Osteocyte (in vitro differentiated cells): ENCODE results near the gene CCHCR1. TPM values are rescaled to one million over a fixed set of nuclear protein-coding genes. Genes with fewer than 3 reads are reported as not detected.
"Not testable (repeated sequence)": the region's sequence is repeated elsewhere in the genome, so short reads cannot be mapped to it uniquely, and the experiment has no call there.

Experiments used
- DNase-seq: peaks from one replicate; pipeline ENCODE4 v3.0.0; 2021; ENCODE audit warnings: mixed read lengths; ENCODE audit not compliant: unreplicated experiment; ENCODE audit errors: extremely low spot score
- H3K27ac Mint-ChIP-seq: one replicate; pipeline ENCODE4 v1.8.0; 2021; ENCODE audit warnings: mild to moderate bottlenecking, mixed read lengths; ENCODE audit not compliant: unreplicated experiment
- H3K27me3 Mint-ChIP-seq: one replicate; pipeline ENCODE4 v1.8.0; 2021; ENCODE audit warnings: mixed read lengths; ENCODE audit not compliant: unreplicated experiment
- H3K36me3 Mint-ChIP-seq: one replicate; pipeline ENCODE4 v1.8.0; 2021; ENCODE audit warnings: mixed read lengths; ENCODE audit not compliant: unreplicated experiment
- H3K4me1 Mint-ChIP-seq: one replicate; pipeline ENCODE4 v1.8.0; 2021; ENCODE audit warnings: mixed read lengths; ENCODE audit not compliant: unreplicated experiment
- H3K4me3 Mint-ChIP-seq: one replicate; pipeline ENCODE4 v1.8.0; 2021; ENCODE audit warnings: mild to moderate bottlenecking, moderate library complexity, mixed read lengths; ENCODE audit not compliant: unreplicated experiment
- H3K9me3 Mint-ChIP-seq: one replicate; pipeline ENCODE4 v1.8.0; 2021; ENCODE audit warnings: mixed read lengths; ENCODE audit not compliant: unreplicated experiment
- total RNA-seq: library from RNA; stranded (reverse); gene quantifications from 2 replicates; pipeline ENCODE4 v1.2.1, GENCODE V29; 2021
- TF ChIP-seq, protein P1 (sequence below): fragments of 200-600 bp; sonication (generic); IDR thresholded peaks from 2 replicates; pipeline ENCODE4 v1.5.0; 2021; ENCODE audit warnings: antibody characterized with exemption, mild to moderate bottlenecking, moderate library complexity

The CCHCR1 gene
- total RNA-seq, 1 donor from 2014 or later, result 19.0 TPM

- no peak overlapping the region for H3K27ac Mint-ChIP-seq
Observed at GRCh38 chr6:31173406-31173805, 15.8 kb upstream of the CCHCR1 start.

GRCh38 chr6:31172973-31173384, 15.4 kb upstream of the CCHCR1 start:
- H3K9me3 Mint-ChIP-seq, result no peaks in the 10 kb centered on the region
- no peak overlapping the region for H3K27ac Mint-ChIP-seq
- DNase-seq, result no peak
- no peaks in the 10 kb centered on the region for H3K27me3 Mint-ChIP-seq
- H3K36me3 Mint-ChIP-seq, result no peaks in the 10 kb centered on the region
- no peaks in the 10 kb centered on the region for H3K4me1 Mint-ChIP-seq
- H3K4me3 Mint-ChIP-seq, result no peak overlapping the region
- TF ChIP-seq, protein P1, sequence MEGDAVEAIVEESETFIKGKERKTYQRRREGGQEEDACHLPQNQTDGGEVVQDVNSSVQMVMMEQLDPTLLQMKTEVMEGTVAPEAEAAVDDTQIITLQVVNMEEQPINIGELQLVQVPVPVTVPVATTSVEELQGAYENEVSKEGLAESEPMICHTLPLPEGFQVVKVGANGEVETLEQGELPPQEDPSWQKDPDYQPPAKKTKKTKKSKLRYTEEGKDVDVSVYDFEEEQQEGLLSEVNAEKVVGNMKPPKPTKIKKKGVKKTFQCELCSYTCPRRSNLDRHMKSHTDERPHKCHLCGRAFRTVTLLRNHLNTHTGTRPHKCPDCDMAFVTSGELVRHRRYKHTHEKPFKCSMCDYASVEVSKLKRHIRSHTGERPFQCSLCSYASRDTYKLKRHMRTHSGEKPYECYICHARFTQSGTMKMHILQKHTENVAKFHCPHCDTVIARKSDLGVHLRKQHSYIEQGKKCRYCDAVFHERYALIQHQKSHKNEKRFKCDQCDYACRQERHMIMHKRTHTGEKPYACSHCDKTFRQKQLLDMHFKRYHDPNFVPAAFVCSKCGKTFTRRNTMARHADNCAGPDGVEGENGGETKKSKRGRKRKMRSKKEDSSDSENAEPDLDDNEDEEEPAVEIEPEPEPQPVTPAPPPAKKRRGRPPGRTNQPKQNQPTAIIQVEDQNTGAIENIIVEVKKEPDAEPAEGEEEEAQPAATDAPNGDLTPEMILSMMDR, result no peak

More at GRCh38 chr6:31173406-31173805, 15.8 kb upstream of the CCHCR1 start:
- TF ChIP-seq, protein P1, result no peak
- H3K4me3 Mint-ChIP-seq, result no peak overlapping the region
- no peaks in the 10 kb centered on the region for H3K4me1 Mint-ChIP-seq
- no peak for DNase-seq
- H3K27me3 Mint-ChIP-seq, result no peaks in the 10 kb centered on the region
- H3K36me3 Mint-ChIP-seq, result no peaks in the 10 kb centered on the region
- H3K9me3 Mint-ChIP-seq, result no peaks in the 10 kb centered on the region

- Mint-ChIP-seq H3K4me3 (no peak overlapping the region), H3K27ac (no peak overlapping the region), H3K9me3 (no peaks in the 10 kb centered on the region), H3K4me1 (no peaks in the 10 kb centered on the region), H3K27me3 (no peaks in the 10 kb centered on the region), H3K36me3 (no peaks in the 10 kb centered on the region)
- DNase-seq, result no peak
- TF ChIP-seq, protein P1, result no peak
Observed at GRCh38 chr6:31171931-31172905, 14.6 kb upstream of the CCHCR1 start.

- H3K36me3 Mint-ChIP-seq, result peaks cover under 1% of the 10 kb centered on the region
- H3K4me3 Mint-ChIP-seq, result no peak overlapping the region
- no peaks in the 10 kb centered on the region for H3K9me3 Mint-ChIP-seq
- no peaks in the 10 kb centered on the region for H3K27me3 Mint-ChIP-seq
- no peaks in the 10 kb centered on the region for H3K4me1 Mint-ChIP-seq
- TF ChIP-seq, protein P1, result no peak
- no peak overlapping the region for H3K27ac Mint-ChIP-seq
- DNase-seq, result no peak
Observed at GRCh38 chr6:31170987-31171671, 13.5 kb upstream of the CCHCR1 start.

GRCh38 chr6:31170600-31170881, 12.9 kb upstream of the CCHCR1 start, which contains the start of gene POU5F1:
Gene POU5F1, minus strand, starts transcription at chr6:31170682. Its CDS starts 62 bp downstream, at chr6:31170620.
- Mint-ChIP-seq H3K4me3 (no peak within 1 kb of the TSS), H3K36me3 (peaks cover 2% of the 10 kb centered on the region), H3K9me3 (no peaks in the 10 kb centered on the region), H3K27me3 (no peaks in the 10 kb centered on the region), H3K4me1 (no peaks in the 10 kb centered on the region), H3K27ac (no peak within 1 kb of the TSS)
- TF ChIP-seq, protein P1, result no peak
- no peak for DNase-seq

DNA sequence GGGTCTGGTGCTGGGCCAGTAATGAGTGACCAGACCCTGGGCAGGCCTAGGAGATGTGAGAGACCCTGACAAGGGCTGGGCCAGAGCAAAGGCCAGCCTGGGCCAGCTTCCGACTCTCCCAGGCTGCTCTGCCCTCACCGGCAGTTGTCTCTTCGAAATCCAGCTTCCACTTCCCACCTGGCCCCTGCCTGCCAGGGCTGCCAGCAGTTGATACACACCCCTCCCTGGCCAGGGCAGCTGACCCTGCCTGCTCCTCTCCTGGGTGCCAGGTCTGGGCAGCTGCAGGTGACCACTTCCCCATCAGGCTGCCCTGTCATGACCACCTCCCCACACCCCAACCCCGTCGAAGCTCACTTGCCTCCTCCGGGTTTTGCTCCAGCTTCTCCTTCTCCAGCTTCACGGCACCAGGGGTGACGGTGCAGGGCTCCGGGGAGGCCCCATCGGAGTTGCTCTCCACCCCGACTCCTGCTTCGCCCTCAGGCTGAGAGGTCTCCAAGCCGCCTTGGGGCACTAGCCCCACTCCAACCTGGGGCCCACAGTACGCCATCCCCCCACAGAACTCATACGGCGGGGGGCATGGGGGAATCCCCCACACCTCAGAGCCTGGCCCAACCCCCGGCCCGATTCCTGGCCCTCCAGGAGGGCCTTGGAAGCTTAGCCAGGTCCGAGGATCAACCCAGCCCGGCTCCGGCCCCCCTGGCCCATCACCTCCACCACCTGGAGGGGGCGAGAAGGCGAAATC, 12.4 kb upstream of the CCHCR1 start:
- not testable (repeated sequence) for H3K27ac Mint-ChIP-seq, H3K27me3 Mint-ChIP-seq, DNase-seq, H3K9me3 Mint-ChIP-seq, H3K4me1 Mint-ChIP-seq, H3K4me3 Mint-ChIP-seq, H3K36me3 Mint-ChIP-seq
